Measurements from ENCODE around the gene USP10.

Gene USP10

DNA sequence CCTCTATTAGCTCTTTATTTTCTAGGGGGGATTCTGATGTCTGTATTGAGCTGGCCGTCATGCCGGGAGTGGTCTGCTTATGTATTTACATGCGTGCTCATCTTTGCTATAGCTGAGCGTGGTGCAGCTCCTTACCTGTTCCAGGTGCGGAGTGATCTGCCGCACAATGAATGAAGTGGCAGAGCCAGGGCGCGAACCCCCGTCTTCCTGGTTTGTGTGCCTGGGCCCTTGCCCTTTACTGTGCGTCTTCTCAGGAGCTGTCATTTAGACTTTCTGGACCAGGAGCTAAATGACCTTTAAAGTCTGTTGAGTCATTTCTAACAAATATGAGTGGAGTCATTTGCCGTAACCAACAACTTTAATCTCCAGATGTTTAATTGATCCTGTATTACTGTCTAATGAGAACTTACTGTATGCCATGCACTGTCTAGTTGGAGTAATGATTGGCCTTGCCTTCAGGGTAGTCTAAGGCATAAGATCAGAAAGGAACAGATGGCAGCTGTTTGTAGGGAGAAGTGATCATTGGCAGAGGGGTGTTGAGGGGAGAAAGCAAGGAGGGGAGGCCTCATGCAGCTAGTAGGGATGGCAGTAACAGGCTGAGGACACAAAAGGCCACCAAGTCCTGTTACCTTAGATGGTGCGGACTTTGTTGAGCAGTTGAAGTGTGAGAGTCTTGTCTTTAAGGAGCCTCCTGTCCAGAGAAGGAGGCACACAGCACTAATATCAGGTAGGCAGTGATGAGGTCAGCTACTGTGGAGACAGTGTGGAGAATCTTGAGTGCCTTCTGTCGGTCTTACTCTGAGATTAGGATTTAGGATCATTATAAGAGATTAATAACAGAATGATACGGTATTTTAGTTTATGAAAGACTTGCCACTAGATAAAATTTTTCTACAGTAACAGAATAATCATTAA lies 53.9 kb downstream of the USP10 start:
- no peak for DNase-seq

GRCh38 chr16:84754353-84754856 lies 54.6 kb downstream of the USP10 start:
- peak; percentile 89 for DNase-seq

DNA sequence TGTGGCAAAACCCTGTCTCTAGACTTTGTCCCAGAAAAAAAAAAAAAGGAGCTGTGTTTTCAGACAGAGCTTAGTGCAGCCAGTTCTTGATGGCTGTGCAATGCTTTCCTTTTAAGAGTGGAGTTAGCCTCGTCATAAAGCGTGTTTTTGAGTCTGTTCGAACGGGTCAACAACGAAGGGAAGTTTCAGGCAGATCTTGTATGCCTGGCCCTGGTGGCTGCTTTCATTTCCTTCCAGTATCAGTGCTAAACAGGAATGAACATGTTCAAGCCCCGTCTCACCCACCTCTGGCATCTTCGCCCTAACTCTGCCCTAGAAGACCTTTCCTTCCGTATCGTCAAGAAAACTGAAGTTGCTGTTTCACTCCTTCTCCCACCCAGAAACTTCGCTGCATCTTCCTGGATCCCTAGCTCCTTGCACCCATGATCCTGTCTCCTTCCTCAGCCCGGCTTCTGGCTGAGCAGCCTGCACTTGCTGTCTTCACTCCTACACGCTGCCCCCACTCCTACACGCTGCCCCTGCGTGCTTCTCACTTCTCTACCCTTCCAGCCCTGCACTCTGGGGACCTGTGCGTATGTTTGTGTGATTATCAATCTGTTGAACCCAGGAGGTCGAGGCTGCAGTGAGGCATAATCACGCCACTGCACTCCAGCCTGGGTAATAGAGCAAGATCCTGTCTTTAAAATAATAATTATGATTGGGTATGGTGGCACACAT lies 55.3 kb downstream of the USP10 start:
- DNase-seq = peak; percentile 36

DNA sequence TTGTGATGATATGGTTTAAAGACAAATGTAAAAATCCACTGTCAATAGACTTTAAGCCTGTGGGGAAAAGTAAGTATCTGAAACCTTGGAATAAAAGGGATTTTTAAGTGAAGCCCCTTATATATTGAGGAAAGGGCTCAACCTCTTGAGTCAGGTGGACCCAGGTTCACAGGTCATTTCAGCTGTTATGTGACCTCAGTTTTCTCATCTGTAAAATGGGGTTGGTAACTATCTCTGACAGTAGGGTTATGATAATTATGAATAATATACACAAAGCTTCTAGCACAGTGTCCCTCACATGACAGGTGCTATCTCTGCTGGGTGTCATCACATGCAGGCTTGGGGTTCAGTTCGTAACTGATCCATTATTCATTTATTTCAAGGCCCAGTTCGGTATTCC lies 57.0 kb downstream of the USP10 start:
- no peak for DNase-seq

DNA sequence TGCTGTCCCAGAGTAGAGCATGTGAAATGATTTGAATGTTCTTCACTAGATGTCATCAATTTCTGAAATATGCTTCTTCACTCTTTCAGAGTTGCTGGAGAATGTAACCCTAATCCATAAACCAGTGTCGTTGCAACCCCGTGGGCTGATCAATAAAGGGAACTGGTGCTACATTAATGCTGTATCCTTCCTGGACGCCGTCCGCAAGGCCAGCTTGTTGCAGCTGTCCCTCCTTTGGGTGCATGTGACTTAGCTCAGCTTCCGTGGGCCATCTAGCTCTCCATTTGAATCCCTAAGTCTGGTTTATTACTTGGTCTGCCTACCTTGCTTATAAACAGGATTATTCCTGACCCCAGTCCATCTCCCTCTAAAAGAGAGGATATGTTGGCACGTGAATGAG lies 58.8 kb downstream of the USP10 start:
- no peak for DNase-seq

DNA sequence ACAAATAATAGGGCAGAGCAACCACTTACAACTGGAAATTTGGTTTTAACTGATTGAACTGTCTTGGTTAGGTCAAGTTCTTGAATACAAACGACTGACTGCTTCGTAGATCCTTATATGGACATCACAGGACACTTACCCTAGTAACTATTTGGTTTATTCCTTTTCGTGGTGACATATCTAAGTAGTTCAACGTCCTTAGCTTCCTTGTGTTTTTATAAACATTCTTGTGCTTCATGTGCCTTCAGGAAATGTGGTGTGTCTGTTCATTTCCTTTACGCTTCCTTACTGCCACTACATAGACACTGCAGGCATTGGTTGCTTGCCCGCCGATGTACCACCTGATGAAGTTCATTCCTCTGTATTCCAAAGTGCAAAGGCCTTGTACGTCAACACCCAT lies 59.3 kb downstream of the USP10 start:
- no peak for DNase-seq

DNA sequence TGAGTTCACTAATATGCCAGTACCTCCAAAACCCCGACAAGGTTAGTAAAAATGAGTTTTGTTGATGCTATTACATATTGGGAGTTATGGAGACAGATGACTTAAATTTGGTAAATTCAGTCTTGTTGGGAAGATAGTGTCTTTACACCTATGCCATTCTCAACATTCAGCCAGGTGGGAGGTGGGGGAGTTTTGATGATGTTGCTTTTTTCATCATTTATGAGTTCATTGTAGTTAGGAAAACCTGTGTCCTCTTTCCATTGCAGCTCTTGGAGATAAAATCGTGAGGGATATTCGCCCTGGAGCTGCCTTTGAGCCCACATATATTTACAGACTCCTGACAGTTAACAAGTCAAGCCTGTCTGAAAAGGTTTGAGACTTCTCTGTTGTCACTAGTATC lies 60.1 kb downstream of the USP10 start:
- DNase-seq = no peak

GRCh38 chr16:84761448-84762368 lies 61.9 kb downstream of the USP10 start:
- no peak for DNase-seq

DNA sequence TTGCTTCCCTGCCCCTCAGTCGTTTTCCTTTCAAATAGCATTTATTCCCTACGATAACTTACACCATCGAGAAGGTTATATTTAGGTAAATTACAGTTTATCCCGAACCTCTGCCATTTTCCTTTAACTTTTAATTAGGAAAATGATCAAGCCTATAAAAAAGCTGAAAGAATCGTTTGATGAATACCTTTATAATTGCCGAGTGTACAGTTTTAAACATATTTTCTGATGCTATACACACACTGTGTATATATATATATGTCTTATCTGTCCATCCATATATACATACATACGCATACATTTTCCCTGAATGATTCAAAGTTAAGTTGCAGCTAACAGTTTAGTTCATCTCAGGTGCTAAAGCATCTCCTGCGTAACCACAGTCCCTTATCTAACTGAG lies 63.4 kb downstream of the USP10 start:
- no peak for DNase-seq

DNA sequence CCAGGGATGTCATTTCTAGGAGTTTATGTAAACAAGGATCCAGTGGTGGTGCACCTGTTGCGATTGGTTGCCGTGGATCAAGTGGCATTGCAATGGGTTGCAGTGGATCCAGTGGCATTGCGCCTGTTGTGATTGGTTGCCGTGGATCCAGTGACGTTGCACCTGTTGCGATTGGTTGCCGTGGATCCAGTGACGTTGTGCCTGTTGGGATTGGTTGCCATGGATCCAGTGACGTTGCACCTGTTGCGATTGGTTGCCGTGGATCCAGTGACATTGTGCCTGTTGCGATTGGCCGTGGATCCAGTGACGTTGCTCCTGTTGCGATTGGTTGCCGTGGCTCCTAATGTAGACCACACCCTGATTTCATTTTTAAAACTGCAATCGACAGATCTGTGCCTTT lies 63.8 kb downstream of the USP10 start:
- DNase-seq = no peak

DNA sequence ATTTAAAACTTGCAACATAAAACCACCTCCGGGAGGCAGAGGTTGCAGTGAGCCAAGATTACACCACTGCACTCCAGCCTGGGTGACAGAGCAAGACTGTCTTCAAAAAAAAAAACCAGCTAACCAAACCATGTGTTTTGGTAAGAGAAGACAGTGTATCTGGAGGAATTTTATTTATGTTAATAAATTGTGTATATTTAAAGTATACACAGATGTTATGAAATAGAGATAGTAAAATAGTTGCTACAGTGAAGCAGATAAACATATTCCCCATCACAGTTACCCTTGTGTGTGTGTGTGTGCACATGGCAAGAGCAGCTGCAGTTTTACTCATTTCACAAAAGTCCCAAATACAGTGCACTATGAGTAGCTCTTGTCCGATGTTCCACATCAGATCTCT lies 65.2 kb downstream of the USP10 start:
- DNase-seq = no peak

- no peak for DNase-seq
Measured at GRCh38 chr16:84765616-84766580, 66.1 kb downstream of the USP10 start.

GRCh38 chr16:84766978-84767773 lies 67.4 kb downstream of the USP10 start:
- DNase-seq = no peak

DNA sequence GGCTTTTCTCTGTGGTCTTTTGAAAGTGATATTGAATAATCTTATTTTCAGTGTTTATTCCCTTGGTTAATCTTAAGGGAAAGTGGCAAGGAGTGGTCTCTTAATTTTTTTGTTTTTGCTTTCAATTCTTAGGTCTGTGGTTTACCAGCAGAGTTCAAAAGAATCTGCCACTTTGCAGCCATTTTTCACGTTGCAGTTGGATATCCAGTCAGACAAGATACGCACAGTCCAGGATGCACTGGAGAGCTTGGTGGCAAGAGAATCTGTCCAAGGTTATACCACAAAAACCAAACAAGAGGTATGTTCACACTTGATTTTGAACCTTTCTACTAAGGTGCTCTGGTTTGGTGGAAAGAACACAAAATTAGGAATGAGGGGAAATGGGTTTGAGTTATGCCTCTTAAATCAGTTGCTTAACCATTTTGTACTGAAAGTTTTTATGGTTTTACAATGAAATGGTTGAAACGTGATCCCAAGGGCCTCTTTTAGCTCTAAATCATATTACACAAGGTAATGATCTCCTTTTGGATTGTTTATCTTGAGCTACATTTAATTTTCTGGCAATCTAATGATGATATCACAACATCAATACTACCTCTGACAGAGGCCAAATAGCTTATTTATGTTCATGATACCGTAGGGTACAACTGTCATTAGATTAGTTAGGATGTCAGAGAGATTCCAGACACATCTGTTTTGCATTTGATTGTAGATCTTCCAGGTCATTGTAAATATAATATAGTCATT lies 68.4 kb downstream of the USP10 start:
- DNase-seq = no peak

GRCh38 chr16:84768808-84769197 lies 69.0 kb downstream of the USP10 start:
- DNase-seq = no peak

DNA sequence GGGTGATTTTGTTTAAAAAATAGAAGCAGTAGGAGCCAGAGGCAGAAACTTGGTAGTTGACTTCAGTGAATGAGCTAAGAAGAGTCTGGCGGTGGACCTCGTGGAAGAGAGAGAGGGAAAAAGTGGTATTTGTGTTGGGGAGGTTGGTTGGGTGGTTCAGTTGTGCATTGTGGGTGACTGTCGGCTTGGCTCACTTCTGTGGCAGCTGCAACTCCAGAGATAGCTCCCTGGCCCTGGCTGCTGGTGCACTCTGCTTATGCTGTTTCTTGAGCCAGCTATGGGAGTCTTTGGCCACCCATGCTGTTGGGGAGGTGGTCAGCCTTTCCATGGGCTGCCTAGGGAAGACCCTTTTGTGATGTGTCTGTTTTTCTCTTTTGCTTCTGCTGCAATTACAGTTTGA lies 69.6 kb downstream of the USP10 start:
- DNase-seq = no peak

DNA sequence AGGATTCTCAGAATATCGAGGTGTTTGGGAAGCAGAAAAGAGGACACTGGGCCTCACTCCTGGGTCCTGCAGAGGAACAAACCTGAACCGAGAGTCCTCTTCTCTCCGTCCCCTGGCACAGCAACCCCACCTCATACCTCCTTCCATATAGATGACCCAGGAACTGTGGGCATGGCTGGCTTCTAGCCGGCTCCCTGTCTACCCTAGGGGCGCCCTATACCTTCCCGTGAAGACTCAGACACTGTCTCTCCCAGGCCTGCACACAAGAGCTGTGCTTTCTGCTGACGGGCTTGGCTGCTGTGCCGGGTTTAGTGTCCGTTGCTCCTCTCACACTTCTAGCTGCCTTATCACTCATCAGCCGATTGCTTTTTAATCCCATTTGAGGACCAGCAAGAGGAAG lies 73.5 kb downstream of the USP10 start:
- no peak for DNase-seq

GRCh38 chr16:84774810-84775209 lies 75.0 kb downstream of the USP10 start:
- peak; percentile 72 for DNase-seq

DNA sequence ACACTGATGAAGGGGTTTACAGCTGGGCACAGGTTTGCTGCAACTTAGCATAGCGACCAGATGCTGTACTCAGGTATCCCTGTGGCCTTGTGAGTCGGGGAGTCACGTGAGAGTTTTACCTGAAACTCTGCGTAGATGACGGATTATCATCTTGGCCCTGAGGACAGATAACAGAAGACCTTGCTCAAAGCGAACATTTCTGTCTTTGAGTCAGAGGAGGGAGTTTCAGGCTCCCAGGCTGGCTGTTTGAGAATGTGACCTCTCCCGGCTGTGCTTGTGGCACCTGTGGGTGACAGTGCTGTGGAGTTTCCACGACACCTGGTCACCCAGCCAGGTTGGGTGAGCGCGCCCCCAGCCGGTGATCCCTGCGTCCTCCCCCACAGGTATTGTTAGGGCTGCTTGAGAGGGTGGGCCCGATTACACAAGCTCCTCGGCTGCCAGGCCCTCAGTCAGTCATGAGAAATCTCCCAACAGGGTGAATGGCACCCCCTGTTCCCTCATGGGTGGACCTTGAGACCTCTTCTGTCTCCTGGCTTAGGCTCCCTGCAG lies 75.5 kb downstream of the USP10 start:
- no peak for DNase-seq

- DNase-seq = no peak
Measured at GRCh38 chr16:84777435-84777834, 77.6 kb downstream of the USP10 start.

Data from inflammatory macrophage treated with lipopolysaccharide for 4 hours (primary cell).